MCF 10A (cell line): ENCODE results near the gene RBM11. TPM values are rescaled to one million over a fixed set of nuclear protein-coding genes. Genes with fewer than 3 reads are reported as not detected.

Experiments used
- BruUV-seq: library from RNA; stranded (reverse); fragments of 400-500 nt; replicated peaks from 2 replicates; lab custom pipeline; 2021; lab: Mats Ljungman, UMichigan
- CTCF ChIA-PET: fragments of 300-600 bp; sonication (Branson Sonifier 250); formaldehyde crosslinking; extraction: SDS; loops from one replicate; lab custom pipeline; 2021; ENCODE audit warnings: antibody characterized with exemption, inconsistent platforms; lab: Yijun Ruan, JAX
- POLR2A ChIA-PET: fragments of 300-600, 350-650 bp; sonication (Branson Sonifier 250); formaldehyde crosslinking; extraction: SDS; loops from one replicate; lab custom pipeline; 2020; ENCODE audit warnings: antibody characterized with exemption, inconsistent platforms; lab: Yijun Ruan, JAX
- DNase-seq: peaks from one replicate; pipeline ENCODE4 v3.0.0-alpha.2; 2018; ENCODE audit not compliant: unreplicated experiment
- H3K27ac Mint-ChIP-seq: one replicate; pipeline ENCODE4 v1.8.0; 2022; ENCODE audit warnings: mild to moderate bottlenecking, low read depth, mixed read lengths; ENCODE audit not compliant: unreplicated experiment
- H3K27me3 Mint-ChIP-seq: one replicate; pipeline ENCODE4 v1.8.0; 2022; ENCODE audit warnings: mixed read lengths; ENCODE audit not compliant: insufficient read depth, unreplicated experiment
- H3K36me3 Mint-ChIP-seq: one replicate; pipeline ENCODE4 v1.8.0; 2022; ENCODE audit warnings: mild to moderate bottlenecking, moderate library complexity, mixed read lengths; ENCODE audit not compliant: insufficient read depth, unreplicated experiment
- H3K4me1 Mint-ChIP-seq: one replicate; pipeline ENCODE4 v1.8.0; 2022; ENCODE audit warnings: mixed read lengths; ENCODE audit not compliant: insufficient read depth, unreplicated experiment
- H3K4me3 Mint-ChIP-seq: one replicate; pipeline ENCODE4 v1.8.0; 2022; ENCODE audit warnings: mild to moderate bottlenecking, moderate library complexity, mixed read lengths; ENCODE audit not compliant: unreplicated experiment
- H3K9me3 Mint-ChIP-seq: one replicate; pipeline ENCODE4 v1.8.0; 2022; ENCODE audit warnings: mixed read lengths; ENCODE audit not compliant: unreplicated experiment
- intact Hi-C: fragments of 100-400 bp; cut with micrococcal nuclease; formaldehyde crosslinking; loops from 2 replicates; pipeline ENCODE4 v1.14.1; 2022
- total RNA-seq: library from RNA; stranded (reverse); gene quantifications from 2 replicates; pipeline ENCODE4 v1.2.3, GENCODE V29; 2022
- TF ChIP-seq, protein P1 (sequence below): fragments of 200-600 bp; IDR thresholded peaks from one replicate; pipeline ENCODE4 v1.8.0; 2022; ENCODE audit warnings: antibody characterized with exemption, mild to moderate bottlenecking; ENCODE audit not compliant: unreplicated experiment

Gene RBM11
- total RNA-seq, 1 experiment from 2014 or later = 3.9 TPM

DNA sequence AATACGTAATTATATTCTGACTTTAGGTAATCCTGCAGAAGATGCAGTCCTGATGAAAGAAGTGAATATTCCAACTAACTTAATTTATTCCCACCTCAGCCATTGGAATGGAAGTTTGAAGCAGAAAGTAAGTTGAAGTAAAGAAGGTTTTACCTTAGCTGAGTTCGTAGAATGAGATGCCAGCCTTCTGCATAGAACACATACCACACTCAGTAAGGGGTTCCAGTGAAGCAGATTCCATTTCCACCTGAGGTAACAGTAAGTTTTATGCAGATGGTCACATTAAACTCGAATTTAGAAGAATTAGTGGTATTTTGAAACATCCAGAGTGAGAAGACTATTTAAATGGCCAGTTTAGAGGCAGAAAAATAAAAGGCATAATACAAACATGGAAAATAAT, 20.2 kb downstream of the RBM11 start:
- no peak for DNase-seq
- ChIA-PET CTCF (no interaction called here), POLR2A (no interaction called here)
- no TSS peak for BruUV-seq
- Mint-ChIP-seq H3K36me3 (no peaks in the 10 kb centered on the region), H3K4me3 (no peak overlapping the region), H3K9me3 (no peaks in the 10 kb centered on the region), H3K27ac (no peak overlapping the region), H3K27me3 (no peaks in the 10 kb centered on the region), H3K4me1 (no peaks in the 10 kb centered on the region)
- intact Hi-C loops = no loop called here
- TF ChIP-seq, protein P1, sequence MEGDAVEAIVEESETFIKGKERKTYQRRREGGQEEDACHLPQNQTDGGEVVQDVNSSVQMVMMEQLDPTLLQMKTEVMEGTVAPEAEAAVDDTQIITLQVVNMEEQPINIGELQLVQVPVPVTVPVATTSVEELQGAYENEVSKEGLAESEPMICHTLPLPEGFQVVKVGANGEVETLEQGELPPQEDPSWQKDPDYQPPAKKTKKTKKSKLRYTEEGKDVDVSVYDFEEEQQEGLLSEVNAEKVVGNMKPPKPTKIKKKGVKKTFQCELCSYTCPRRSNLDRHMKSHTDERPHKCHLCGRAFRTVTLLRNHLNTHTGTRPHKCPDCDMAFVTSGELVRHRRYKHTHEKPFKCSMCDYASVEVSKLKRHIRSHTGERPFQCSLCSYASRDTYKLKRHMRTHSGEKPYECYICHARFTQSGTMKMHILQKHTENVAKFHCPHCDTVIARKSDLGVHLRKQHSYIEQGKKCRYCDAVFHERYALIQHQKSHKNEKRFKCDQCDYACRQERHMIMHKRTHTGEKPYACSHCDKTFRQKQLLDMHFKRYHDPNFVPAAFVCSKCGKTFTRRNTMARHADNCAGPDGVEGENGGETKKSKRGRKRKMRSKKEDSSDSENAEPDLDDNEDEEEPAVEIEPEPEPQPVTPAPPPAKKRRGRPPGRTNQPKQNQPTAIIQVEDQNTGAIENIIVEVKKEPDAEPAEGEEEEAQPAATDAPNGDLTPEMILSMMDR = no peak

GRCh38 chr21:14239281-14239680, 23.3 kb downstream of the RBM11 start:
- Mint-ChIP-seq H3K4me1 (no peaks in the 10 kb centered on the region), H3K9me3 (no peaks in the 10 kb centered on the region)
- CTCF ChIA-PET = interaction anchor here (0.6 to 3.1 kb wide), 4 partner anchors 14 to 1226 kb away, joined by 3 to 15 read pairs (median 8); no protein-coding TSS in a partner anchor

DNA sequence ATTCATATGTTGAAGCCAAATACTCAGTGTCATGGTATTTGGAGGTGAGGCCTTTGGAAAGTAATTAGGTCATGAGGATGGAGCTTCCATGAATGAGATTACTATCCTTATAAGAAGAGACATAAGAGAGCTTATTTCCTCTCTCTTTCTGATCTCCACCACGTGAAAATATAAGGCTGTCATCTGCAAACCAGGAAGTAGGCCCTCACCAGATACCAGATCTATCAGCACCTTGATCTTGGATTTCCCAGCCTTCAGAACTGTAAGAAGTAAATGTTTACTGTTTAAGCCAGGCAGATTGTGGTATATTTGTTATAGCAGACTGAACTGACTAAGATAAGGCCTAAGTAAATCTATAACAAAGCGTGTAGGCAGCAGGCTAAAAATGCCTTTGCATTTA, 25.3 kb downstream of the RBM11 start:
- intact Hi-C loops = no loop called here
- Mint-ChIP-seq H3K27me3 (no peaks in the 10 kb centered on the region), H3K36me3 (no peaks in the 10 kb centered on the region), H3K4me1 (no peaks in the 10 kb centered on the region), H3K9me3 (no peaks in the 10 kb centered on the region), H3K27ac (no peak overlapping the region), H3K4me3 (no peak overlapping the region)
- BruUV-seq = no TSS peak
- ChIA-PET POLR2A (interaction anchor here (0.6 kb wide), 1 partner anchor 1711 kb away, joined by 4 read pairs; no protein-coding TSS in a partner anchor), CTCF (interaction anchor here (0.6 to 3.0 kb wide), 4 partner anchors 12 to 1306 kb away, joined by 3 to 15 read pairs (median 6); no protein-coding TSS in a partner anchor)
- DNase-seq = no peak
- TF ChIP-seq, protein P1 = no peak

More at GRCh38 chr21:14239281-14239680, 23.3 kb downstream of the RBM11 start:
- TF ChIP-seq, protein P1 = no peak
- POLR2A ChIA-PET = no interaction called here
- no peak for DNase-seq
- Mint-ChIP-seq H3K27ac (no peak overlapping the region), H3K36me3 (no peaks in the 10 kb centered on the region), H3K27me3 (no peaks in the 10 kb centered on the region), H3K4me3 (no peak overlapping the region)
- intact Hi-C loops = no loop called here
- BruUV-seq = no TSS peak

DNA sequence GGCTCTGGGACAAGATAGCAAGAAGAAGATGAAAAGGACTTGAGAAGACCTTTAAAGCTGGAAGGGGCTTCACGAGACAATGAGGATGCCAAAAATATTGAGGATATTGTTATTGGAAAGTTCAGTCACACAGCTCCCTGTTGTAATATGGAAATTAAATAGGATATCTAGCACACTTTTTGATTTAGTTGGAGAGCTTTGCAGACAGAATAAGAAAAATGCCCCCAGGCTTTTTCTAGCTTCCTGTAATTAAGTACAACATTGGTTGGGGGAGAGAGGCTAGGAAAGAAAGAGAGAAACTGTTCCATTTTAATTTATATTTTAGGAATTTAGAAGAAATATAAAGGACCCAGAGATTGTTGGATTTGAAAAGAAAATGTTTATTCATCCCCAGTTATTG, 27.5 kb downstream of the RBM11 start:
- DNase-seq = no peak
- H3K4me1 Mint-ChIP-seq = no peaks in the 10 kb centered on the region
- TF ChIP-seq, protein P1 = no peak
- no TSS peak for BruUV-seq
- H3K27ac Mint-ChIP-seq = no peak overlapping the region
- ChIA-PET CTCF (interaction anchor here (0.7 to 1.3 kb wide), 4 partner anchors 10 to 1555 kb away, joined by 3 to 6 read pairs (median 4); no protein-coding TSS in a partner anchor), POLR2A (interaction anchor here (0.6 to 0.9 kb wide), 2 partner anchors 10 to 646 kb away, joined by 3 read pairs; no protein-coding TSS in a partner anchor)
- no peak overlapping the region for H3K4me3 Mint-ChIP-seq
- intact Hi-C loops = no loop called here
- no peaks in the 10 kb centered on the region for H3K9me3 Mint-ChIP-seq
- no peaks in the 10 kb centered on the region for H3K36me3 Mint-ChIP-seq
- H3K27me3 Mint-ChIP-seq = no peaks in the 10 kb centered on the region
